SK-N-SH treated with all-trans-retinoic acid at 6 μM for 48 hours (cell line): ENCODE measurements around the gene DHRS12.

Experiments
- ATAC-seq: fragments of 200-7000 bp; cut with Tn5 transposase; 3 replicates; pipeline ENCODE4 v1.9.1; 2020; ENCODE audit warnings: mild to moderate bottlenecking, moderate library complexity
- ARNTL ChIP-seq: fragments of 450-650 bp; formaldehyde crosslinking; IDR thresholded peaks from 2 replicates; pipeline ENCODE4 v1.5.0; 2020; ENCODE audit warnings: low read depth, mild to moderate bottlenecking, moderate library complexity, borderline replicate concordance
- TCF4 ChIP-seq: fragments of 250-450 bp; sonication (Bioruptor Pico); IDR thresholded peaks from 2 replicates; pipeline ENCODE4 v1.8.0; 2021; ENCODE audit warnings: mild to moderate bottlenecking, moderate library complexity, borderline replicate concordance
- ZNF565 ChIP-seq: fragments of 450-650 bp; formaldehyde crosslinking; conservative IDR thresholded peaks from 2 replicates; pipeline ENCODE4 v1.5.0; 2020; ENCODE audit warnings: low read depth, mild to moderate bottlenecking, moderate library complexity
- ZNF70 ChIP-seq: fragments of 450-650 bp; formaldehyde crosslinking; IDR thresholded peaks from 2 replicates; pipeline ENCODE4 v1.5.0; 2020; ENCODE audit warnings: mild to moderate bottlenecking, moderate library complexity

DHRS12 gene

DNA sequence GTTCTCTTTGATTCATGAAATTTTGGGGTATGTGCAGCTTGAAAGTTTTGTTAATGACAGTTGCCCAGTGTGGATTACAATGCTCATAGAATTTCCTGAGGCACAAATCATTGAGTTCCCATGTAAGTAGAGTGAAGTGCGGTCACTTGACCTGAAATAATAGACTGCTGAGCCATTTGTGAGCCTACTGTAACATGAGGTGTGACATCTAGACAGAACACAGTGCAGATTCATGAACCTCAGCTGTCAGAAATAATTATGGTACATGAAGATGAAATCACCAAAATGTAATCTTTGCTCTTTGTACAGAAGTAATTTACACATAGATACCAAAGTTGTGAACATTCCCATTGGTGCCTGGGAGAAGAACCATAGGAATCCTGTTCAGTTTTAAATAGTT is 84.6 kb downstream of the DHRS12 start:
- ATAC-seq: no peak
- no peak for TF ChIP-seq TCF4 (CRISPR knock-in tag)
- TF ChIP-seq ZNF565 (CRISPR knock-in tag): no peak
- TF ChIP-seq ARNTL (CRISPR knock-in tag): no peak
- TF ChIP-seq ZNF70: no peak
